22Rv1 (cell line): ENCODE data around the gene TAF10.
A peak's percentile ranks its signal among the peaks of the same experiment; 100 is the strongest.

ENCODE experiments used
- H3K27ac ChIP-seq: fragments of 450-650 bp; 2 replicates; pipeline ENCODE4 v1.5.1; 2017
- CTCF ChIP-seq: fragments of 450-650 bp; IDR thresholded peaks from 2 replicates; pipeline ENCODE4 v1.5.1; 2017; ENCODE audit warnings: mild to moderate bottlenecking
- ZFX ChIP-seq: fragments of 450-650 bp; IDR thresholded peaks from 2 replicates; pipeline ENCODE4 v1.6.1; 2017; ENCODE audit warnings: antibody characterized with exemption, borderline replicate concordance

Gene TAF10

GRCh38 chr11:6611092-6611962 lies 689 bp downstream of the TAF10 start:
- TF ChIP-seq ZFX = no peak
- no peak for TF ChIP-seq CTCF
- H3K27ac ChIP-seq = peak overlapping the region; percentile 98

GRCh38 chr11:6610591-6610990 lies 1.4 kb downstream of the TAF10 start:
- peak overlapping the region; percentile 98 for H3K27ac ChIP-seq
- TF ChIP-seq ZFX (no peak), CTCF (no peak)

- TF ChIP-seq ZFX = no peak
- TF ChIP-seq CTCF = no peak
- H3K27ac ChIP-seq = peak overlapping the region; percentile 98; the same call in 1 of the 2 replicates
Observed at GRCh38 chr11:6609502-6610015, 2.5 kb downstream of the TAF10 start.

GRCh38 chr11:6608726-6609501 lies 3.1 kb downstream of the TAF10 start:
- no peak for TF ChIP-seq CTCF
- no peak overlapping the region; the same call in 1 of the 2 replicates for H3K27ac ChIP-seq

GRCh38 chr11:6608011-6608410 lies 4.0 kb downstream of the TAF10 start:
- peak overlapping the region; percentile 72 for H3K27ac ChIP-seq

GRCh38 chr11:6607190-6607795 lies 4.7 kb downstream of the TAF10 start:
- TF ChIP-seq ZFX (no peak), CTCF (no peak)
- peak overlapping the region; percentile 72 for H3K27ac ChIP-seq

More at GRCh38 chr11:6608011-6608410, 4.0 kb downstream of the TAF10 start:
- TF ChIP-seq CTCF = no peak
- no peak for TF ChIP-seq ZFX
